SK-N-MC (cell line): Measurements from ENCODE around the gene PTPN7.

Source experiments
- DNase-seq: peaks from one replicate; pipeline ENCODE4 v3.0.0-alpha.2; 2011; ENCODE audit warnings: low read depth, low spot score
- H3K27ac ChIP-seq: fragments of 200-600 bp; sonication (generic); 2 replicates; pipeline ENCODE4 v1.5.1; 2016; ENCODE audit warnings: mixed run types
- H3K36me3 ChIP-seq: fragments of 200-600 bp; sonication (generic); 2 replicates; pipeline ENCODE4 v1.6.1; 2017; ENCODE audit warnings: antibody characterized with exemption, low read length, mixed read lengths; ENCODE audit not compliant: insufficient read depth
- H3K4me3 ChIP-seq: fragments of 200-600 bp; sonication (generic); 2 replicates; pipeline ENCODE4 v1.5.1; 2016
- H3K9ac ChIP-seq: fragments of 200-600 bp; sonication (generic); 2 replicates; pipeline ENCODE4 v1.8.0; 2017; ENCODE audit warnings: mixed run types, mixed read lengths; ENCODE audit not compliant: insufficient read length
- H3K9me3 ChIP-seq: fragments of 200-600 bp; sonication (generic); 2 replicates; pipeline ENCODE4 v1.6.1; 2017; ENCODE audit warnings: low read depth, mild to moderate bottlenecking, antibody characterized with exemption, low read length, moderate library complexity, mixed read lengths
- EZH2 ChIP-seq: fragments of 200-600 bp; sonication (generic); IDR thresholded peaks from one replicate; pipeline ENCODE4 v1.6.1; 2017; ENCODE audit warnings: antibody characterized with exemption
- FOXP2 ChIP-seq: optimal IDR thresholded peaks from 2 replicates; pipeline ENCODE3; 2011; ENCODE audit warnings: mild to moderate bottlenecking, moderate library complexity; ENCODE audit not compliant: insufficient read depth; ENCODE audit errors: extremely low read length, control extremely low read depth
- POLR2AphosphoS5 ChIP-seq: IDR thresholded peaks from 2 replicates; pipeline ENCODE4 v1.6.1; 2012; ENCODE audit warnings: mild to moderate bottlenecking, low read depth, low read length, borderline replicate concordance

PTPN7 gene

DNA sequence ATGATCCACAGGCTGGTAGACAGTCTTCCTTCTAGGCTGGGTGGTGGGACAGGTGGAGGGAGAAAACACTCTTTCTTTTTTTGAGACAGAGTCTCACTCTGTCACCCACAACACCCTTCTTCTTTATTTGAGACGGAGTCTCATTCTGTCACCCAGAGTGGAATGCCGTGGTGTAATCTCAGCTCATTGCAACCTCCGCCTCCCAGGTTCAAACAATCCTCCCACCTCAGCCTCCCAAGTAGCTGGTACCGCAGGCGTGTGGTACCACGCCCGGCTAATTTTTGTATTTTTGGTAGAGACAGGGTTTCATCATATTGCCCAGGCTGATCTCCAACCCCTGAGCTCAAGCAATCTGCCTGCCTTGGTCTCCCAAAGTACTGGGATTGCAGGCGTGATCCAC, 34.8 kb downstream of the PTPN7 start:
- H3K4me3 ChIP-seq: no peak overlapping the region
- no peaks in the 10 kb centered on the region for H3K36me3 ChIP-seq
- H3K27ac ChIP-seq: no peak overlapping the region
- no peak overlapping the region for H3K9ac ChIP-seq
- no peak for TF ChIP-seq POLR2AphosphoS5
- no peak for TF ChIP-seq EZH2
- no peaks in the 10 kb centered on the region for H3K9me3 ChIP-seq
- no peak for DNase-seq

DNA sequence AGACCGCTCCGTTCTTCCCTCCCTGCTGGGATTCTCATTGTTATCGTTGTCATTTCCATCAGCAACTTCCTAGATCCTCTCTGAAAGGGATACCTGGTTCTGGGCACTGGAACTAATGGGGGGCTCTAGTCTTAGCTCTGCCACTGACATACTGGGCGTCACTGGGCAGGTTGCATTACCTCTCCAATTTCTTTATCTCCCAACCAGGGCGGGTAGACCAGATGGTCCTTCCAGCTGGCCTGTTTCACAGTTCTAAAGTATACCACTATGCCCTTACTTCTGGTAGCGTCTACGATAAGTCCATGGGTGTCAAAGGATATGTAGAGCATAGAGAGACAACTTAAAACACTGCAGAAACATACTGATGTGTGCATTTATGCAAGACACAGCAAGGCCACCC, 36.3 kb downstream of the PTPN7 start:
- no peak overlapping the region for H3K4me3 ChIP-seq
- DNase-seq: no peak
- no peak overlapping the region for H3K27ac ChIP-seq
- H3K9ac ChIP-seq: no peak overlapping the region
- no peak for TF ChIP-seq POLR2AphosphoS5
- TF ChIP-seq EZH2: no peak
- TF ChIP-seq FOXP2: no peak
- no peaks in the 10 kb centered on the region for H3K36me3 ChIP-seq
- no peaks in the 10 kb centered on the region for H3K9me3 ChIP-seq

DNA sequence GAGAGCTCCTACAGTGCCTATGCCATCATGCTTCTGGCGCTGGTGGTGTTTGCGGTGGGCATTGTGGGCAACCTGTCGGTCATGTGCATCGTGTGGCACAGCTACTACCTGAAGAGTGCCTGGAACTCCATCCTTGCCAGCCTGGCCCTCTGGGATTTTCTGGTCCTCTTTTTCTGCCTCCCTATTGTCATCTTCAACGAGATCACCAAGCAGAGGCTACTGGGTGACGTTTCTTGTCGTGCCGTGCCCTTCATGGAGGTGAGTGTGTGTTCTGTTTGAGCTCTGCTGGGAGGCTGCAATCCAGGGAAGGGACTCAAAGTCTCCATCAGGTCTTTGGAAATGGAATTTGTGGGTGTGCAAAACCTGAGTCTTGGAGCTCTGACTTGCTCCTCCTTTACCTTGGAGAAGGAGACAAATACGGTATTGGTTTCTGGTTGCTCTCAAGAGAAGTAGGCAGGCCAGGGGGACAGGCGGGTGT, 37.0 kb downstream of the PTPN7 start:
- no peak overlapping the region for H3K27ac ChIP-seq
- DNase-seq: no peak
- H3K36me3 ChIP-seq: no peaks in the 10 kb centered on the region
- H3K9me3 ChIP-seq: no peaks in the 10 kb centered on the region
- no peak overlapping the region for H3K4me3 ChIP-seq
- H3K9ac ChIP-seq: no peak overlapping the region
- TF ChIP-seq EZH2 (no peak), FOXP2 (no peak), POLR2AphosphoS5 (no peak)

DNA sequence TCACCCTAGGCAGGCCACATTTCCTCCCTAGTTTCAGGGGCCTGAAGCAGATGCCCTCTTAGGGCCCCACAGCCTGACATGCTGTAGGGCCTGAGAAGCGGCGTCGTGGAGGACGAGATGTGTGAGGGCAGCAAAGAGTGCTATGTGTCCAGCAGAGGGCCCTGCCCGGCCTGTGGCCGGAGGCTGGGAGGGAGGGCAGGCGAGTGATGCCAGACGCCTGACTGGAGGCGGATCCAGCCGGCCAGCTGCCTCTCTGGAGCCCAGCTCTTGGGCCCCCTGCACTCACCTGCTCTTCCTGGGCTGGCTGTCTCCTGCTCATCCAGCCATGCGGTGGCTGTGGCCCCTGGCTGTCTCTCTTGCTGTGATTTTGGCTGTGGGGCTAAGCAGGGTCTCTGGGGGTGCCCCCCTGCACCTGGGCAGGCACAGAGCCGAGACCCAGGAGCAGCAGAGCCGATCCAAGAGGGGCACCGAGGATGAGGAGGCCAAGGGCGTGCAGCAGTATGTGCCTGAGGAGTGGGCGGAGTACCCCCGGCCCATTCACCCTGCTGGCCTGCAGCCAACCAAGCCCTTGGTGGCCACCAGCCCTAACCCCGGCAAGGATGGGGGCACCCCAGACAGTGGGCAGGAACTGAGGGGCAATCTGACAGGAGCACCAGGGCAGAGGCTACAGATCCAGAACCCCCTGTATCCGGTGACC, 37.6 kb downstream of the PTPN7 start, which contains the start of gene GPR37L1:
Gene GPR37L1, plus strand, starts transcription at position 279 of the 697 bp plus-strand sequence. Its CDS starts 47 bp downstream, at position 326.
- H3K9ac ChIP-seq: no peak within 1 kb of the TSS
- TF ChIP-seq FOXP2: no peak
- TF ChIP-seq POLR2AphosphoS5: no peak
- TF ChIP-seq EZH2: no peak
- H3K4me3 ChIP-seq: no peak within 1 kb of the TSS
- H3K27ac ChIP-seq: no peak within 1 kb of the TSS
- no peaks in the 10 kb centered on the region for H3K9me3 ChIP-seq
- H3K36me3 ChIP-seq: no peaks in the 10 kb centered on the region
- DNase-seq: no peak

GRCh38 chr1:202121006-202121405, 39.4 kb downstream of the PTPN7 start:
- Histone ChIP-seq H3K9me3 (no peaks in the 10 kb centered on the region), H3K27ac (no peak overlapping the region)

DNA sequence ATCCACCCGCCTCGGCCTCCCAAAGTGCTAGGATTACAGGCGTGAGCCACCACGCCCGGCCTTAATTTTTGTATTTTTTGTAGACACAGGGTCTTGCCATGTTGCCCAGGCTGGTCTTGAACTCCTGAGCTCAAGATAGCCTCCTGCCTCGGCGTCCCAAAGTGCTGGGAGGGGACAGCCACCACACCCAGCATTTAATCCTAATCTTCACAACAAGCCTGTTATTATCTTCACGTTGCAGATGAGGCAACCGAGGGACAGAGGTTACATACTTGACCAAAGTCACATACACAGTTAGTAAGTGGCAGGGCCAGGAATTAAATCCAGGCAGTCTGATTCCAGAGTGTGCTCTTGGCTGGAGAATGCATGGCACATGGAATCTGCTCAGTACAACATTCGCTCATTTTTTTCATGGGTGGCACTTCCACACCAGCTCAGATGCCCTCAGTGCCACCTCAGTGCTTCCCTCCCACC, 42.5 kb downstream of the PTPN7 start:
- H3K9me3 ChIP-seq: no peaks in the 10 kb centered on the region

More at GRCh38 chr1:202121006-202121405, 39.4 kb downstream of the PTPN7 start:
- Histone ChIP-seq H3K4me3 (no peak overlapping the region), H3K9ac (no peak overlapping the region), H3K36me3 (no peaks in the 10 kb centered on the region)
- no peak for DNase-seq
- no peak for TF ChIP-seq FOXP2
- TF ChIP-seq EZH2: no peak
- no peak for TF ChIP-seq POLR2AphosphoS5

GRCh38 chr1:202116287-202116686, 44.1 kb downstream of the PTPN7 start:
- no peaks in the 10 kb centered on the region for H3K9me3 ChIP-seq
- H3K36me3 ChIP-seq: no peaks in the 10 kb centered on the region
- no peak for TF ChIP-seq POLR2AphosphoS5
- TF ChIP-seq FOXP2: no peak
- no peak for TF ChIP-seq EZH2
- DNase-seq: no peak
- no peak overlapping the region for H3K9ac ChIP-seq
- H3K27ac ChIP-seq: no peak overlapping the region
- no peak overlapping the region for H3K4me3 ChIP-seq

More for the DNA sequence above, 42.5 kb downstream of the PTPN7 start:
- TF ChIP-seq FOXP2: no peak
- TF ChIP-seq POLR2AphosphoS5: no peak
- no peak for TF ChIP-seq EZH2
- no peak overlapping the region for H3K9ac ChIP-seq
- H3K4me3 ChIP-seq: no peak overlapping the region
- DNase-seq: no peak
- H3K36me3 ChIP-seq: no peaks in the 10 kb centered on the region
- no peak overlapping the region for H3K27ac ChIP-seq

DNA sequence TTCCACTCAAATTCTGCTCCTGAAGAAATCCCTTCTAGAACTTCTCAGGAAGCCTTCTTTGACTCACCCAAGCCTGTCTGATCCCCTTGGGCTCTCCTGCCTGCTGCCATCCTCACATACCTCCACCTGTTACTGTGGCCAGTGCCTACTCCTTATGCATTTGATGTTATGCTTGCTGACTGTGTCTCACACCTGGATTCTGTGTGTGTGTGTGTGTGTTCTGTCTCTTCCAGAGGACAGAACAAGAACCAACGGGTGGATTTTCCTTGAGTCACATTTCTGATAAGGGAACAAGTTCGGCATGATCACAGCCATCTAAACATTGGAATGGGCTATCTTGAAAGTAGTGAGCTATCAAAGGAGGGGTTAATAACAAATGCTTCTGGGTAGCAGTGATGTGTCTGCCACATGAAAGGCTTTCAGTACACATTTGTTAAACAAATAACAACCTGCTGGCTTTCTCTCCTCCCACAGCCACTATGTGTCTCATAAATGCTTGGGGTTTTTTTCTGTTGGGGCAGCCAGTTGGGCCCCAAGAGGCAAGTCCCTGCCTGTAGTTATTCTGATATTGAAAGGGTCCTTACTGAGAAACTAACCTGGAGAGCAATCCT, 46.6 kb downstream of the PTPN7 start:
- no peak for DNase-seq
- Histone ChIP-seq H3K27ac (no peak overlapping the region), H3K36me3 (no peaks in the 10 kb centered on the region), H3K9me3 (no peaks in the 10 kb centered on the region), H3K9ac (no peak overlapping the region), H3K4me3 (no peak overlapping the region)
- no peak for TF ChIP-seq POLR2AphosphoS5
- TF ChIP-seq EZH2: no peak
- no peak for TF ChIP-seq FOXP2
